Fibroblast of skin of right biceps (primary cell): Measurements from ENCODE around the gene SLC26A8.

Source experiments
- DNase-seq: peaks from one replicate; pipeline ENCODE4 v3.0.0-alpha.2; 2013

SLC26A8 gene

DNA sequence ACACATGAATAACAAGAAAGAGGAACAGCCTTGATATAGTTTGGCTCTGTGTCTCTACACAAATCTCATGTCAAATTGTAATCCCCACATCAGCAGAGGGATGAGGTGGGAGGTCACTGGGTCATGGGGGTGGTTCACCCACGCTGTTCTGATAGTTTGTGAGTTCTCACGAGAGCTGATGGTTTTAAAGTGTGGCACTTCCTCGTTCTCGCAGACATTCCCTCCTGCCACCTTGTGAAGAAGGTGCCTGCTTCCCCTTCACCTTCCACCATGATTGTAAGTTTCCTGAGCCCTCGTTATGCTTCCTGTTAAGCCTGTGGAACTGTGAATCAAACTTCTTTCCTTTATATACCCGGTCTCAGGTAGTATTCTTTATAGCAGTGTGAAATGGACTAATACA lies 116.7 kb downstream of the SLC26A8 start:
- no peak for DNase-seq

DNA sequence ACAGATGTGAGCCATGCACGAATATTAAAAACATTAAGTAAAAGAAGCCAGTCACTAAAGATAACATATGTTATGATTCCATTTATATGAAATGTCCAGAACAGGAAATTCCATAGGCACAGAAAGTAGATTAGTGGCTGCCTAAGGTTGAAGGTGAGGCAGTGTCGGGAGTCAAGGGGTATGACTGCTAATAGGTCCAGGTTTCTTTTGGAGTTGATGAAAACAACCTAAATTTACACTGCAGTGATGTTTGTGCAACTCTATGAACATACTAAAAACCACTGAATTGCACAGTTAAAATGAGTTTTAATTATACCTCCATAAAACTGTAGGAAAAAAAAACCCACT lies 118.0 kb downstream of the SLC26A8 start:
- DNase-seq: no peak

DNA sequence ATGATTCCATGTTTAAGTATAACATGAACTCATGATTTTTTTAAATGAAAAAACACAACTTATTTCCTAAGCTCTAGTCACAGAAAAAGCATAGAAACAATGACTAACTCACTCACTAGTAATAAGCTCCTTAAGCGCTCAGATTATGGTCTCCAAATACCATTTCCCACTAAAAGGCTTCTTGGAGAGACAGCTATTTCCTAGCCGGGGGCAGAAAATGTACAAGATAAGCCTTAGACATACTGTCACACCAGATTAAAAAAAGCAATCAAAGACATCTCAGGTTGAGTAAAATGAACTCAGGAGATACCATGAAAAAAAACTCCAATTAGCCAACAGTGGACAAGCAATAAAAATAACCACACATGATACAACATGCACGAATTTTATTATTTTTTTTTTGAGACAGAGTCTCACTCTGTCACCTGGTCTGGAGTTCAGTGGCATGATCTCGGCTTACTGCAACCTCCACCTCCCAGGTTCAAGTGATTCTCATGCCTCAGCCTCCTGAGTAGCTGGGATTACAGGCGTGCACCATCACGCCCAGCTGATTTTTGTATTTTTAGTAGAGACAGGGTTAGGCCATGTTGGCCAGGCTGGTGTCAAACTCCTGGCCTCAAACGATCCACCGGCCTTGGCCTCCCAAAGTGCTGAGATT lies 118.5 kb downstream of the SLC26A8 start:
- DNase-seq: no peak

DNA sequence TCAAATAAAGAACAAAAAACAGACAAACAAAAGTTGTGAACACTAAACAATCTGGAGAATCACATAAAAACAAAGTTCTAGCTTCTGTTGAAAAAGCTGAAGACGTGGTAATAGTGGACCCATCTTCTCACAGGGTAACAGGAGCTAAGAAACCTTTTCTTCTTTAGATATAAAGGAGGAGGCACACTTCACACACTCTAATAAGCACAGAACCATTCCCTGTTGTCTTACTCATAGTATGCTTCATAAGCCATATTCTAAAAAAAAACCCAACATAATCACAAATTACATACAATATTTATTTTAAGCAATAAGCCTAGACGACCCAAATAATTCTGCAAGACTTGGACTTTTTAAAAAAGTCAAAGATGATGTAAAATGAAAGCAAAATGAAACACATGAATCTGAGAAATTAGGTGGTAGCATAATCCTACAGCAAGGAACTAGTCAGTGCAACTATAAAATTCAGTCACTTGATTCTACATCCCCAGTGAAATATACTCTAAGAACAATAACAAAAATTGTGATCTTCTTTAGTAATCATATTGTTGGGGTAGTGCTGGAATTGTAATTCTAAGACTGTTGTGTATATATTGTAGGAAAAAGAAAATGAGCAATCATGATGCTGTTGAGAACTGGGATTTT lies 119.2 kb downstream of the SLC26A8 start:
- DNase-seq: no peak

DNA sequence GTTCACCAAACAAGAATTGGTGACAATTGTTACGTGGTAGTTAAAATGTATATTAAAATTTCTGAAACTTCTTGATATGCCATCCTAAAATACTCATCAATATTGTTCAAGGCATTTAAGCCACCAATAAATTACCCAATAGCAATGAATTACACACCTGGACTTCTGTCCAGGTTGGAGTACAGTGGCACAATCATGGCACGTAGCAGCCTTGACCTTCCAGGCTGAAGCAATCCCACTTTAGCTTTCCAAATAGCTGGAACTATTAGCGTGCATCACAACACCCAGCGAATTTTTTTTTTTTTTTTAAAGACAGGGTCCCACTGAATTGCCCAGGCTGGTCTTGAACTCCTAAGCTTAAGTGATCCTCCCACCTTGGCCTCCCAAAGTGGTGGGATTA lies 120.8 kb downstream of the SLC26A8 start:
- no peak for DNase-seq

DNA sequence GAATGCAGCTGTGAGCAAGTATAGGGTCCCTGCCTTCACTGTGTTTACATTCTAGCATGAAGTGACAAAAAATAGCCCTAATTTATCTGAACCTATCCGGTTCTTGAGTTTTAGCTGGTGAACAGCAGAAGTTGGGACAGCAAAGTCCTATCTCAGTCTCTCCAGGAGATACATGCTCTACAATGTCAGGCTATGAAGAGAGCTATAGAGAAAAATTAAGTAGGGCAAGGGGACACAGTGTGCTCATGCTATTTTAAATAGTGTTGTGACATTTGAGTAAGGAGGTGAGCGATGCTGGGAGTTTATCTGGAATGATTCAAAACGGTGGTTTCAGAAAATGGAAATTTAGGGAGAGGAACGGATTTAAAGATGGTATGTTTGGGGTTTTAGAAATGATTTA lies 124.0 kb downstream of the SLC26A8 start:
- no peak for DNase-seq

DNA sequence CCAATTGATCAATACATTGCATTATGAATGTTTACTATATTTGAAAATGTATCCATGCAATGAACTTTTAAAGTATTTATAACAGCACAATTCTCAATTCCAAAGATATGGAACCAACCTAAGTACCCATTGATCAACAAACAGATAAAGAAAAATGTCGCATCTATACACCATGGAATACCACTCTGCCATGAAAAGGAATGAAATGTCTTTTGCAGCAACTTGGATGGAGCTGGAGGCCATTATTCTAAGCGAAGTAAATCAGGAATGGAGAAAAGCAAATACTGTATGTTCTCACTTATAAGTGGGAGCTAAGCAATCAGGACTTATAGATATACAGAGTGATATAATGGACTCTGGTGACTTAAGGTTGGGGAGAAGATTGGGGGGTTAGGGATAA lies 126.4 kb downstream of the SLC26A8 start:
- DNase-seq: no peak

DNA sequence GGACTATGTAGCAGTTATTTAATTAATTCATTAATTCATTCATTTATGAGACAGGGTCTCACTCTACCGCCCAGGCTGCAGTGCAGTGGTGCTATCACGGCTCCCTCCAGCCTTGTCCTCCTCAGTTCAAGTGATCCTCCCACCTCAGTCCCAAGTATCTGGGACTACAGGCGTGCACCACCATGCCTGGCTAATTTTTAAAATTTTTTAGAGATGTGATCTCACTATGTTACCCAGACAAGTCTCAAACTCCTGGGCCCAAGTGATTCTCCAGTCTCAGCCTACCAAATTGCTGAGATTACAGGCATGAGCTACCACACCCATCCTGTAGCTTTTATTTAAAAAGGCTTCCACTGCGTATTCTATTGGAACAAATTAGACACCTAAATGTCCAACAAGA lies 127.0 kb downstream of the SLC26A8 start:
- no peak for DNase-seq

DNA sequence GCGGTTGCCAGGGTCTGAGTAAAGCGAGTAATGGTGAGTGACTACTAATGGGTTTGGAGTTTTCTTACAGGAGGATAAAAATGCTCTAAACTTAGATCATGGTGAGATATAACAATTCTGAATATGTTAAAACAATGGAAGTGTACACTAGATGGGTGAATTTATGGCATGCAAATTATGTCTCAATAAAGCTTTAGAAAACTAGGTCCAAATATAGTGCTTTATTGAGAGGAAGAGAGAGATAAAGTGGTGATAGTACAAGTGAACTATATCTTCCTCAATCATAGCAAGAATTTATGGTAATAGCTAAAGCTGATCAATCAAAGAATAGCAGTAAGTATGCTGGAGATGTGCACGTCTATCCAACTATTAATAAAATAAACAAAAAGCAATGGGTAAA lies 127.4 kb downstream of the SLC26A8 start:
- DNase-seq: no peak

DNA sequence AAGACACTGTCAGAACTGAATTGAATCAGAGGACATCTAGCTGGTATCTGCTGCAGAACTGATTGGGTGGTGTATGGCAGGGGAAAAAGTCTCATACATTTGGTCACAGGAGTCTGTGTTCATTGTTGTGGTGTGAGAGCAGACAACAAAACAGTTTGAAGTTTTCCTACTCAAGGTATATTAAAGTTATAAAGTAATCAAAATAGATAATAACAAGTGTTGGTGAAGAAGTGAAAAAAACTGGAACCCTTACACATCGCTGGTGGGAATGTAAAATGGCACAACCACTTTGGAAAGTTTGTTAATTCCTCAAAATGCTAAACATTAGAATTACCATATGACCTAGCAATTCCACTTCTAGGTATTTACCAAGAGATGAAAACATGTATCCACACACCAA lies 128.2 kb downstream of the SLC26A8 start:
- DNase-seq: no peak

DNA sequence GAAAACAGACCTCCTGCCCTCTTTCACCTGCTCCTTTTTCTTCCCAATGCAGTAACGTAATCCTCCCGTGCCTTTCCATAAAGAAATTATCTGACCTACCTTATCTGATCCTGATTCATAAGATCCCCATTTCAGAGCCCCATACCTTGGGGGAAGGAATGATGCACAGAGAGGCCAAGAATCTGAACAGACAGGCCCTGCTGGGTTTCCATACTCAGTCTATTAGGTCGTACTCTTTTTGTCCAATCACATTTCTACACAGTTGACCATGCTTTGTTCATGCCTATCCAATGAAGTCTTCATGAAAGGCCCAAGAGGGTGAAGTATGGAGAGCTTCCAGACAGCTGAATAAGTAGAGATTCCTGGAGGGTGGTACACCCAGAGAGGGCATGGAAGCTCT lies 128.9 kb downstream of the SLC26A8 start:
- DNase-seq: no peak

DNA sequence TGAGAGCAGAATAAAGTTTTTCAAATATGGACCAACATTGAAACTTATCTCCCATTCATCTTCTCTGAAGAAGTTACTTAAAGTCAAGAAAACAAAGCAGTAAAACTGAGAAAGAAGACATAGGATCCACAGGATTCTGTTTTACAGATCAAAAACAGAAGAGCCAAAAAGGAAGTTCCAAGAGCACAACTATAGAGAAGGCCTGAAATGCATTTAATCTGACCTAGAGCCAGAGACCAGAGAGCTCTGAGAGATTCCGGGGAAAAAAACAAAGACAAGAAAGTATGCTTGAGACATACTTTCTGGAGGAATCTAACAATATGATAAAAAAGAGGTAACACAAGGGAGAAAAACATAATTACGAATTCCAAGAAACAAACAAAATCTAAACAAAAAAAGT lies 129.7 kb downstream of the SLC26A8 start:
- no peak for DNase-seq
